MM.1S (cell line): ENCODE measurements around the gene IPP.

Source experiments
- EZH2 ChIP-seq: fragments of 300-600 bp; sonication (generic); optimal IDR thresholded peaks from 2 replicates; pipeline ENCODE3; 2017; ENCODE audit warnings: low read depth, mild to moderate bottlenecking, antibody characterized with exemption, low read length, mixed read lengths
- EZH2phosphoT487 ChIP-seq: fragments of 300-600 bp; sonication (generic); IDR thresholded peaks from 2 replicates; pipeline ENCODE4 v1.6.1; 2018; ENCODE audit warnings: antibody characterized with exemption, low read length
- TF ChIP-seq, protein P1 (sequence below): fragments of 300-600 bp; sonication (generic); IDR thresholded peaks from 2 replicates; pipeline ENCODE4 v1.5.1; 2016; ENCODE audit warnings: antibody characterized with exemption, low read length, mixed read lengths

- TF ChIP-seq, protein P1, sequence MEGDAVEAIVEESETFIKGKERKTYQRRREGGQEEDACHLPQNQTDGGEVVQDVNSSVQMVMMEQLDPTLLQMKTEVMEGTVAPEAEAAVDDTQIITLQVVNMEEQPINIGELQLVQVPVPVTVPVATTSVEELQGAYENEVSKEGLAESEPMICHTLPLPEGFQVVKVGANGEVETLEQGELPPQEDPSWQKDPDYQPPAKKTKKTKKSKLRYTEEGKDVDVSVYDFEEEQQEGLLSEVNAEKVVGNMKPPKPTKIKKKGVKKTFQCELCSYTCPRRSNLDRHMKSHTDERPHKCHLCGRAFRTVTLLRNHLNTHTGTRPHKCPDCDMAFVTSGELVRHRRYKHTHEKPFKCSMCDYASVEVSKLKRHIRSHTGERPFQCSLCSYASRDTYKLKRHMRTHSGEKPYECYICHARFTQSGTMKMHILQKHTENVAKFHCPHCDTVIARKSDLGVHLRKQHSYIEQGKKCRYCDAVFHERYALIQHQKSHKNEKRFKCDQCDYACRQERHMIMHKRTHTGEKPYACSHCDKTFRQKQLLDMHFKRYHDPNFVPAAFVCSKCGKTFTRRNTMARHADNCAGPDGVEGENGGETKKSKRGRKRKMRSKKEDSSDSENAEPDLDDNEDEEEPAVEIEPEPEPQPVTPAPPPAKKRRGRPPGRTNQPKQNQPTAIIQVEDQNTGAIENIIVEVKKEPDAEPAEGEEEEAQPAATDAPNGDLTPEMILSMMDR = no peak
- no peak for TF ChIP-seq EZH2phosphoT487
- TF ChIP-seq EZH2 = no peak
These were observed 11.3 kb downstream of the IPP start for GRCh38 chr1:45739137-45739536.
